OCI-LY1 (cell line): Measurements from ENCODE around the gene LRCH1.

Source experiments
- EZH2 ChIP-seq: fragments of 200-600 bp; sonication (generic), shearing (Covaris generic); IDR thresholded peaks from 2 replicates; pipeline ENCODE4 v1.8.0; 2017; ENCODE audit warnings: borderline replicate concordance, mixed run types, mild to moderate bottlenecking, antibody characterized with exemption, low read length, moderate library complexity, mixed read lengths
- TF ChIP-seq, protein P1 (sequence below): fragments of 200-600 bp; sonication (generic), shearing (Covaris generic); IDR thresholded peaks from 2 replicates; pipeline ENCODE4 v1.5.1; 2017; ENCODE audit warnings: mild to moderate bottlenecking, antibody characterized with exemption, low read length, moderate library complexity, mixed read lengths

DNA sequence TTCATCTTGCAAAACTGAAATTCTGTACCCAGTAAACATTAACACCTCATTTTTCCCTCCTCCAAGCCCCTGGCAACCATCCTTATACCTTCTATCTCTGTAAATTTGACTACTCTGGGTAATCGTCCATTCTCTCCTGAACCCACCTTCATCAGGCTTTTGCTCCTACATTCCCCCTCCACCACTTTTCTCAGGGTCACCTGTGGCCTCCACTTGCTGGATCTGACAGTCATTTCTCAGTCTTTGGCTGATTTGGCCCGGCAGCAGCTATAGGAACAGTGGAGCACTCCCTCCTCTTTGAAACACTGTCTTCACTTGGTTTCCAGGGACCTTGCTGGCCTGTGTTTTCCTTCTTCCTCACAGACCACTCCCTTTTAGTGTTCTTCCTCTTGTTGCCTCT lies 83.5 kb downstream of the LRCH1 start:
- no peak for TF ChIP-seq EZH2
- TF ChIP-seq, protein P1, sequence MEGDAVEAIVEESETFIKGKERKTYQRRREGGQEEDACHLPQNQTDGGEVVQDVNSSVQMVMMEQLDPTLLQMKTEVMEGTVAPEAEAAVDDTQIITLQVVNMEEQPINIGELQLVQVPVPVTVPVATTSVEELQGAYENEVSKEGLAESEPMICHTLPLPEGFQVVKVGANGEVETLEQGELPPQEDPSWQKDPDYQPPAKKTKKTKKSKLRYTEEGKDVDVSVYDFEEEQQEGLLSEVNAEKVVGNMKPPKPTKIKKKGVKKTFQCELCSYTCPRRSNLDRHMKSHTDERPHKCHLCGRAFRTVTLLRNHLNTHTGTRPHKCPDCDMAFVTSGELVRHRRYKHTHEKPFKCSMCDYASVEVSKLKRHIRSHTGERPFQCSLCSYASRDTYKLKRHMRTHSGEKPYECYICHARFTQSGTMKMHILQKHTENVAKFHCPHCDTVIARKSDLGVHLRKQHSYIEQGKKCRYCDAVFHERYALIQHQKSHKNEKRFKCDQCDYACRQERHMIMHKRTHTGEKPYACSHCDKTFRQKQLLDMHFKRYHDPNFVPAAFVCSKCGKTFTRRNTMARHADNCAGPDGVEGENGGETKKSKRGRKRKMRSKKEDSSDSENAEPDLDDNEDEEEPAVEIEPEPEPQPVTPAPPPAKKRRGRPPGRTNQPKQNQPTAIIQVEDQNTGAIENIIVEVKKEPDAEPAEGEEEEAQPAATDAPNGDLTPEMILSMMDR = no peak
